ENCODE measurements around the gene GSK3B.
"Not testable (repeated sequence)": the region's sequence is repeated elsewhere in the genome, so short reads cannot be mapped to it uniquely, and the experiment has no call there.

The GSK3B gene

DNA sequence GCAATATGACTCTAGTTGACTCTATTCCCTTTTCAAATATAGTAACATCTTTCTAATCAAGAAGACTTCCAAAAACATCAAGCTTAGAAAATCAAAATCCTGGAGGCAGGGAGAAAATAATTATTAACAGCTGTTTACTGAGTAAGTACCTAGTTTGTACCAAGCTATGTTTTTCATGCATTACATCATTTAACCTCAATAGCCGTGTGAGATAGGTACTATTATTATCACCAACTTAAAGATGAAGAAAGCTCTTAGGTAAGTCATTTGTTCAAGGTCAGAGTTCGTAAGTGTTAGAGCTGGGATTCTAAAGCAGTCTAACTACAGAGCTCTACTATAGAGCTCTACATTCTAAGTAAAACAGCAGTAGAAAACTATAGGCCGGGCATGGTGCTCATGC is 41.6 kb downstream of the GSK3B start:
- DNase-seq (ENCODE audit: low spot score), result no peak

DNA sequence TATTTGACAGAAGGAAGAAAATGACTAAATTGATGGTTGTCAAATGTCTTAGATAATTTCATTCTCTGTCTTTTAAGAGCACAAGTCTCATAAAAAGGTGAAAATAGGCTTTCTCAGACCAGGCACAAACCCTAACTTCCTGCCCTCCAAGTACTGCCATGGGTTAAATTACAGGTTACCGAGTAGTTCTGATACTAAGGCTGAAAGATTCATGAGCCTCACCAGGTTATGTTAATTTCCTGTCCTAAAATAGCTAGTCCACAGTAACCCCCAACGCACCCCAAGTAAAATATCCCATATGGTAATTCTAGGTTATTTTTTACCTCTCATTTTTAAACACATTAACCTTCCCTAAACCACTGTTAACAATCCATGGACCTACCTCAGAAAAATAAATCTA is 42.0 kb downstream of the GSK3B start:
- no peak for DNase-seq (ENCODE audit: low spot score)

DNA sequence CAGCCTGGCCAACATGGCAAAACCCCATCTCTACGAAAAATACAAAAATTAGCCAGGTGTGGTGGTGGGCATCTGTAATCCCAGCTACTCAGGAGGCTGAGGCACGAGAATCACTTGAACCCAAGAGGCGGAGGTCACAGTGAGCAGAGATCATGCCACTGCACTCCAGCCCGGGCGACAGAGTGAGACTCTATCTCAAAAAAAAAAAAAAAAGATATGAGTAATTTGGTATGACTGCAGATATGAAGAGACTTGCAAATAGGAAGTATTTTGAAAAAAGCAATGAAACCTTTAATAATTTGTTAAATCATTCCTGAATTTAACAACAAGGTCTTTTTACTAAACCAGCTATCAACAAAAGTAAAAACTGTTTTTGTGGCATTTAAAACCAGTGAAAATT is 42.7 kb downstream of the GSK3B start:
- DNase-seq (ENCODE audit: low spot score), result not testable (repeated sequence)

DNA sequence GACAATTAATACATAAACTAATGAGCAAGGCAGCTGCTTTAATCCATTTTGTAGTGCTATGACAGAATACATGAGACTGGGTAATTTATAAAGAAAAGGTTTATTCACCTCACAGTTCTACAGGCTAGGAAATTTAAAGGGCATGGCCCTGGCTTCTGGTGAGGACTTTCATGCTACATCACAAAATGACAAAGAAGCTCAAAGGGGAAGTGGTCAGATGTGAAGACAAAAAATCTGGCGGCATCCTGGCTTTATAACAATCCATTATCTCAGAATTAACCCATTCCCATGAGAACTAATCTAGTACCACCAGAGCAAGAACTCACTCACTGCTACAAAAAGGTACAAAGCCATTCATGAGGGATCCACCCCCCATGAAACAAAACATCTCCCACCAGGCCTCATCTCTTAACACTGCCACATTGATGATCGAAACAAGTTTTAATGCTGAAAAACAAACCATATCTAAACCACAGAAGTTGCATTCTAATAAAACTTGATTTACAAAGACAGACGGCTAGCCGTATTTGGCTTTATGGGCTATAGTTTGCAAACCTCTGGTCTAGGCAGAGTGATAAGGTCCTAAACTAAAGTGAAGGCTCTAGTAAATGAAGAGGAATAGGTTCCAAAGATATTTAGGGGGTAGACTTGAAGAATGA is 44.2 kb downstream of the GSK3B start:
- no peak for DNase-seq (ENCODE audit: low spot score)

DNA sequence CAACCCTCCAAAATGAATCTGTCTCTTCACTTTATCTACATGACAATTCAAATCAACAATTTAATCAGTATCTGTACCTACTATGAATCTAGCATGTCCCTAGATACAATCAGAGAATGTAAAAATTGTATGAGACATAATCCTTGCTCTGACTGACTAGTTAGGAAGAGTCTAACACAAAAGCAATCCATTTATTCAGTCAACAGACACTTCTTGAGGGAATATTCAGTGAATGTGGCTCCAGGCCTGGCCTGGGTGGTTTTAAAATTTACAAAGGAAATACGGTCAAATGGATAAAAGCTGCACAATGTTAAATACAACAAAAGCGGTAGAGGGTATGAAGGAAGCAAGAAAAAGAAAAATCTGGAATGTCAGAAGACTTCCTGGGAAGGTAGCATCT is 45.2 kb downstream of the GSK3B start:
- DNase-seq (ENCODE audit: low spot score), result no peak

DNA sequence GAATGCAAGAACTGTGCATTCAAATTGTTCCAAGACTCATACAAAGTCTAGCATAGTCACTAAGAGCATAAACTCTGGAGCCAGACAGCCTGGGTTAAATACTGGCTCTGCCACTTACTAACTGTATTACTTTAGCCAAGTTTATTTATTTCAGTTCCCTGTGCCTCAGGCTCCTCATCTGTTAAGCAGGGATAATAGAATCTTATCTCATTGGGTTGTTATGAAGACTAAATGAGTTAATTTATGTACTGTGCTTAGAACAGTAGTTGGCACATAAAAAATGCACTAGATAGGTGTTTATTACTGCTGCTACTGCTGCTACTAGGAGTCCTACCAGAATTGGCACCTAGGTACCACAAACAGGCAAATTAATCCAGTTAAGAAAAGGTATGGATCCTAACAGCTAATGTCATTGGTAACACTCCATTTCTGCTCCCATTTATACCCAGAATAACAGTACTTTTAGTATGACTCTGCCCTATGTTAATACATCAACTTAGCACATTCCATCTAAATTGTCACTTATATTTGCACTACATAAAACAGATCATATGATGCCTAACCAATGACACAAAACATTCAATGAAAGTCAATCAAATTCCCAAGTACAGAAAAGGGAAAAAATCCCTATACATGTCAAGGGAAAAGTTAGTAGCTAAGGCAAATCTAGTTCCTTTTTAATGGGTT is 45.7 kb downstream of the GSK3B start:
- DNase-seq (ENCODE audit: low spot score), result no peak

DNA sequence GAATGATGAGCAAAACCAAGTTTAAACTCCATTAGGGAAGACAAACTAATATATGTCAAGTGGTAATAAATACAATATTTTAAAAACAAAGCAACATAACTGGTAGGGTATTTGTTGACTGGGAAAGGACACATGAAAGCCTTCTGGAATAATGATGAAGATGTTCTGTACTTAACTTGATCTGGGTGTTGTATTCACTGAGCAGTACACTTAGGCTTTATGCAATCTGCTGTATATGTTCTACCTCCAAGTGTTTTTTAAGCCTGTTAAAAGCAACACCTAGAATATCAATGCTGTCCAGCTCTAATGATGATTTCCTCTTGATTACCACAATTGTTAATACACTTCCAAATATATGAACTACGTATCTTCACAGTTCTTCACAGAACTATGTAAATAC is 46.6 kb downstream of the GSK3B start:
- no peak for DNase-seq (ENCODE audit: low spot score)

DNA sequence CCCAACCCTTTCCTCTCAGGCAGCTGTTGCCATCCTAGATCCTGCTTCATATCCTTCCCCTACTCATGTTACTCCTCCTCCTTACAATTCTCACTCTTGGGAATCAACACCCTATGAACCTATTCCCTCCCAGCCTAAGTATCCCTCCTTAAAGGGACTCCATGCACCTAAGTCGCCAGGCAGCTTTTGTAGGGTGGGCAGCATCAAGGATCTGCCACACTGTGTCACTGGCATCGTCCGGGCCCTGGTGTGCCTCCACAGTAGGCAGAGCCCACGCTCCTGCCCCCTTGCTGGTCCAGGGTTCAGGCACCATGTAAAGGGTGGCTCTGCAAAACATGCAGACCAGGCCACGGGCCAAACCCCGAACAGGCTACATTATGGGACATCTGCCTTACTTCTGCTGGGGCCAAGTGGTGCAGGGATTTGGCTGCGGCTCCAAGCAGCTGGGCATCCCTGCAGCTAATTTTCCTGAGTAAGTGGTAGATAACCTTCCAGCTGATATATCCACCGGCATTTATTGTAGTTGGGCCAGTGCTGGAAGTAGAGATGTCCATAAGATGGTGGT is 53.4 kb downstream of the GSK3B start:
- no peak for DNase-seq (ENCODE audit: low spot score)

DNA sequence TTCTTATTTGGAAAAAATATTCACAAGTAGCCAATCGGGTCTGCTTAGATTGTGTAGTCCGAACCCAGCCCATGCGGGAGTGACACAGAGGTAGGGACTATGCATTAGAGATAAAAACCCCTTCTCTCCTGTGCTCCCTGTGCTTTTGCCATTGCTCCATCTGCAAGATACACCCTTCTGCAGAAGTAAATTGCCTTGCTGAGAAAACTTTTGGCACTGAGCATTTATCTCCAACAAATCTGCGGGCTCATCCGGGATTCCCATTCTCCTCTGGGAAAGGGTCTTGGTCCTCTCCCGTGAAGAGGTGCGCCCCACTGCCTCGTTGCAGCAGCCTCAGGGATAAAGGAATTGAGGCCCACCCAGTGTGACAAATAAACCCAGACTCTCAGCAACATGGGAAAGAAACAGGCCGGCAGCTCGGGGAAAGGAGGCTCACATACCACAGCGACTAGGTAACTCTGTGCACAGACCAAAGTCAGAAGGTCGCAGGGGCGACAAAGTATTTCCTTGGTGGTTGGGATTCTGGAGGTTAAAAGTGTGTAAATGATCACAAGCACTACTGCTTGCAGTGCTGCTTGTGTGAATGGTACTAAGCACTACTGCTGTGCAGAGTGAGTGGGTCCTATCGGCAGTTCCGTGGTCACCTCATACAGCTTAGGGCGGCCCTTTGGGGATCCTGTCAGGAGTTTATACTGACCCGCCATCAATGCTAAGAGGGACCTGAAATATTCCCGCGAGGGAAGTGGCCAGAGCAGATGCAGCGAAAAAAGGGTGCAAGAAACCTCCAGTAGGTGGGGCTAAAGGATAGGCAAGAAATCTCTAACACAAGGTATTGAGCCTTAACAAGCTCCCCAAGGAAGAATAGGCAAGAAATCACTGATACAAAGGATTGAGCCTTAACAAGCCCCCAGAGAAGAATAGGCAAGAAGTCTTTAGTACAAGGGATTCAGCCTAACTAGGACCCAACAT is 54.3 kb downstream of the GSK3B start:
- no peak for DNase-seq (ENCODE audit: low spot score)

DNA sequence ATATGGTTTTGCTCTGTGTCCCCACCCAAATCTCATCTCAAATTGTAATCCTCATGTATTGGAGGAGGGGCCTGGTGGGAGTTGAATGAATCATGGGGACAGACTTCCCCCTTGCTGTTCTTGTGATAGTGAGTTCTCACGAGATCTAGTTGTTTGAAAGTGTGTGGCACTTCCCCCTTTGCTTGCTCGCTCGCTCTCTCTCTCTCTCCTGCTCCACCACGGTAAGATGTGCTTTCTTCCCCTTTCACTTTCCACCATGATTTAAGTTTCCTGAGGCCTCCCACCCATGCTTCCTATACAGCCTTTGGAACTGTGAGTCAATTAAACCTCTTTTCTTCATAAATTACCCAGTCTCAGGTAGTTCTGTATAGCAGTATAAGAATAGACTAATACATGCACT is 60.7 kb downstream of the GSK3B start:
- DNase-seq (ENCODE audit: low spot score), result no peak

DNA sequence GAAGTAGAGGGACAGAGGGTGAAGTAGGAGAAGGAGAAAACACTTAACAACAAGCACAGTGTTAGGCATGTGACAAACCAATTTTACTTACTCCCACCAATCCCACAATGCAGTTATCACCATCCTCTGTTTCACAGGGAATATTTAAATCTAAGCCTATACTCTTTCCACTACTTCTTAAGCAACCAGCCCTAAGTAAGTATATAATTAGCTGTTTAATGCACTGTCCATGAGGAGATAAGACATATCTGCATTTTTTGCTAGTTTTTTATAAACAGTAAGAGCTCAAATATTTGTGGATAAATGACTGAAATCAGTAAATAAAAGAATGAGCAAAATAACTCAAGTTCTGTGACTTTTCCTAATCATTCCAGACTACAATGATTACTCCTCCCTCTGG is 62.7 kb downstream of the GSK3B start:
- no peak for DNase-seq (ENCODE audit: low spot score)

DNA sequence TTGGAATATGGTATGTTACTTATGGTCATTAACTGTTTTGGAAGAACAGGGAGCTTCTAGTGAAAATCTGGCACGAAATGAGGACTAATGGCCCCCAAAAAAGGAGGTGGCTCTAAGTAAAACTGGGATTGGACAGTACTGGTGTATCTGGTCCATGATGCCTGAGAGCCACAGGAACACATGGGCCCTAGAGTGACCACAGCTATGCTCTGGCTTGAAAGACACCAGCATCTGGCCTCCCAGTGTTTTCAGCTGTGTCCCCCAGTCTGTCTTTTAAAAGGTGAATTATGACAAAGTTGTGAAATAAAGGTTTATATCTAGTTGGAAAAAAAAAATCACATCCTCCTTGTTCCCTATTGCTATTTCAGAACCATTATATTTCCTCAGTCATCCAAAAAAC is 64.5 kb downstream of the GSK3B start:
- DNase-seq (ENCODE audit: low spot score), result no peak

DNA sequence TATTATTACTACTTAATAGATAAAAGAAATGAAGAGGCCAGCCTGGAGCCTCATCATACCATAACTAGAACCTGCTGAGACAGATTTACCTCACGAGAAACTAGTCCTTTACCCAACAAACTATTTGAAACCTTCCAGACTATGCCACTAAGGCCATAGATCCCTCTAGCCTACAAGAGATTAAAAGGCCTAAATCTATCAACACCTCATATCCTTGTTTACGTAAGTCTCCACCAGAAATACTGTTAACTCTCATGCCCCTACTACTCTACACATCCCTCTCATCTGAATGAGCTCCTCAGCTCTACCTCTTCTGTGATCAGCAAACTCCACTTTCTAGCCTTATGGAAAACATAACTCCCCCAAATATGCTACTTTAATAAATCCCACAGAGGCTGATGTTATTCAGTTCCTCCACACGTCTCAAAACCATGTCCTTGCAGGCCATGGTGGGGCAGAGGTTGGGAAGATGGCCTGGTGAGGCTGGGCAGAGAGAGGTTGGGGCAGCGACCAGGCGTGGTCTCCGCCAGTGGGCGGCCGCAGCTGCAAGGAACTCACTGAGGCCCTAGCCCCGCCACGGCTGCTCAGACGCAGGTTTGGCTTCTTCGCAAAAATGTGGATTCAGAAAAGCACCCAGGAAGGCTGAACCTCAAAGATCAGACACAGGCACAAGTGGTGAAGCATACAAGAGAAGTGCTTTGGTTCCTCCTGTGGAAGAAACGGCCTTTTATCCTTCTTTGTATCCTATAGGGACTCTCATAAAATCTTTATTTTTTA is 65.8 kb downstream of the GSK3B start:
- no peak for DNase-seq (ENCODE audit: low spot score)

DNA sequence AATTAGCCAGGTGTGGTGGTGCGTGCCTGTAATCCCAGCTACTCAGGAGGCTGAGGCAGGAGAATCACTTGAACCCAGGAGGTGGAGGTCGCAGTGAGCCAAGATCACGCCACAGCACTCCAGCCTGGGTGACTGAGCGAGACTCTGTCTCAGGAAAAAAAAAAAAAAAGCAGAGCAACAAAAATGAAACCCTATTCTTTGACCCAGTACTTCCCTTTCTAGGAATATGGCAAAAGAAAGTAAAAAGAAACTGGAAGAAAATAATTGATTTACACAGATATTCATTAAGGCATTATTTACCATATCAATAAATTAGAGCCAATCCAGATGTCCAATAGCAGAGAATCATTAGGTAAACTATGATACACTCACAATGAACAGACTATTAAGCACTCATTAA is 67.0 kb downstream of the GSK3B start:
- DNase-seq (ENCODE audit: low spot score), result no peak

DNA sequence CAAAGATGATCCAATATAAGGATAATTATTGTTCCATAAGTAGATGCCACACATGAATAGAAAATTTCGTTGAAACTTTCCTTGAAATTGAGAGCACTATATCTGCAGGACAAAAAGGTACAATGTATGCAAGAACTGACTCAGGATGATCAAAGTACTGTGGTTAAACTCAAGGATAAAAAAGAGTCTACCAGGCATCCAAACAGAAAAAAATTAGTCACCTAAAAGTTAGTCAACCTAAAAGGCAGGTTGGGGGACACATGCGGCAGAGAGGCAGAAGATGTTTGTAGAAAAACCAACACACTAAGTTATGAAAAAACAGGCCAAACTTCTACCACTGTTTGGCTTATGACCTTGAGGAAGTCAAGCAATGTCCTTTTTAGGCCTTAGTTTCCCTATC is 68.7 kb downstream of the GSK3B start:
- DNase-seq (ENCODE audit: low spot score), result no peak

DNA sequence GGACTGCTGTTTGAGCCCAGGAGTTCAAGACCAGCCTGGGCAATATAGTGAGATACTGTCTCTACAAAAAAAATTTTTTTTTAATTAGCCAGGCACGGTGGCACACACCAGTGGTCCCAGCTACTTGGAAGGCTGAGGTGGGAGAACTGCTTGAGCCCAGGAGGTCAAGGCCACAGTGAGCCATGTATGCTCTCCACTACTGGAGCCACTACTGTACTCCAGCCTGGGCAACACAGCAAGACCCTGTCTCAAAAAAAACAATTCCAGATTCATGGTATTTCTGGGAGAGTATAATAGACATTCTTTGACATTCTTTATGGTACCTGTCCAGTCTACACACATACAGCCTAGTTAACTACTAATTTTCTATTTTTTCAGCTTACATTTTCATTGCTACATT is 70.1 kb downstream of the GSK3B start:
- DNase-seq (ENCODE audit: low spot score), result no peak

DNA sequence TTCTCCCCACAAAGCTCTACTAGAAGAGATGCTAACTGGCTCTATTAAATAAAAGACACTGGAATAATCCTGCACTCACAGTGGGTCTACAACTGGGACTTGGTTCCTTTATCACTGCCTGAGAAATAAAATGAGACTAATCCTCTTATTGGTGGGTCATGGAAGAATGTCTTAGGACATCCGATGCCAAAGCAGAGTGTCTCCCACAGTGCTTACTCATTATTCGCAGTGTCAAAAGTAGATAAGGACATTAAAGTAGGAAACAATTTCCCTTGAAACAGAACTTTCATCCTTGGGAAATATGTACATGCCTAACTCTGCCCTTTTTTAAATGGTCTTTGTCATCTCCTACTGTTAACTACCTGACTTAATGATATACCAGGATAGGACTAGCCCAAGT is 71.5 kb downstream of the GSK3B start:
- DNase-seq (ENCODE audit: low spot score), result no peak

DNA sequence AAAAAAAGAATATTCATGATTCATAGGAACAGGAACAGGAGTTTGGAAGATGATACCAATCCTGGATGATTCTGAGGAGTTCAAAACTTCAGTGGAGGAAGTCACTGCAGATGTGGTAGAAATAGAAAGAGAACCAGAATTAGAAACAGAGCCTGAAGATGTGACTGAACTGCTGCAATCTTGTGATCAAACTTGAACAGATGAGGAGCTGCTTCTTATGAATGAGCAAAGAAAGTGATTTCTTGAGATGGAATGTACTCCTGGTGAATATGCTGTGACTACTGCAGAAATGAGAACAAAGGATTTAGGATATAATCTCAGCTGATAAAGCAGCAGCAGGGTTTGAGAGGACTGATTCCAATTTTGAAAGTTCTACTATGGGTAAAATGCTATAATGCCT is 72.7 kb downstream of the GSK3B start:
- no peak for DNase-seq (ENCODE audit: low spot score)

DNA sequence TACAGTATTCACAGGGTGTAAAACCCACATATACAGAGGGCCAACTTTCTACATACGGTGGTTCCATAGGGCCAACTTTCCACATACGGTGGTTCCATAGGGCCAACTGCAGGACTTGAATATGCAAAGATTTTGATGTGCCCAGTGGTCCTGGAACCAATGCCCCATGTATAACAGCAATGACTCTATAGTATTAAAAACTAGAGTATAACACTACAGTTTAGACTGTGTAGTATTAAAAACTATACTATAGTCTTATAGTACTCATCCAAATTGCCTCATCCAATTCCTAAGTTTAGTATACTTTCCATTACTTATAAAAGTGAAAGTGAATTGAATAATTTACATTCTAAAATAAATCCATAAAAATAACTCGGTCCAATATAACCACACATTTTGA is 75.9 kb downstream of the GSK3B start:
- no peak for DNase-seq (ENCODE audit: low spot score)

DNA sequence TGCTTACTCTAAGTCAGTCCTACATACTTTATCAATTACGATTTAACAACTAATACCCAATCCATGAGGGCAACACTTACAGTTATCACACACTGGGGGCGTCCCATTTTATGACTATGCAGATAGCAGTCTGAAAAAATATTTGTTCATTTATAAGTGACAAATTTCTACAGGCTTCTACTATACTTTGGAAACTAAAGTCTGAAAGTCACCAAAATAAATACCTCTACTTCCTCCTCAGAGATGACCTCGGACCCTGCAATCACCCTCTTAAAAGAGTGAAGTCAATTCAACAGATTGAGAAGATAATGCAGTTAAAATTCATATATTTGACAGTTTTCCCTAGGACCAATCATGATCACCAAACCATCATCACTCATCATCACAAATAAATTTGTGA is 76.6 kb downstream of the GSK3B start:
- no peak for DNase-seq (ENCODE audit: low spot score)

DNA sequence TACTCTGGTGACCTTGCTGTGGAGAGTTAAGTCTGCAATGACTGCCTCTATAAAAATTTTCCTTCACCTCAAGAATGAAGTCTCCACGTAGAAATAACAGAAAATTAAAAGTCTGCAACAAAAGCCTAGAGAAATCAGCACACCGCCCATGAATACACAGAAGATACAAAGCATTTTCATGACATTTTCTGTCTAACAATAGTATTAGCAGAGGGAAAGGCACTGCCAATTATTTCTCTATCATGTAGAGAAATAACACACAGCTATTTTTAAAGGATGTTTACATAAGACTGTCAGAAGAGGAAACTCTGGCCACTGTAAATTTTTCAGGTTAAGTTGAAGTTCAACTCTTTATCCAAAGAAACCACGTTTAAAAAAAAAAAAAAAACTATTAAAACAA is 80.8 kb downstream of the GSK3B start:
- DNase-seq (ENCODE audit: low spot score), result no peak

DNA sequence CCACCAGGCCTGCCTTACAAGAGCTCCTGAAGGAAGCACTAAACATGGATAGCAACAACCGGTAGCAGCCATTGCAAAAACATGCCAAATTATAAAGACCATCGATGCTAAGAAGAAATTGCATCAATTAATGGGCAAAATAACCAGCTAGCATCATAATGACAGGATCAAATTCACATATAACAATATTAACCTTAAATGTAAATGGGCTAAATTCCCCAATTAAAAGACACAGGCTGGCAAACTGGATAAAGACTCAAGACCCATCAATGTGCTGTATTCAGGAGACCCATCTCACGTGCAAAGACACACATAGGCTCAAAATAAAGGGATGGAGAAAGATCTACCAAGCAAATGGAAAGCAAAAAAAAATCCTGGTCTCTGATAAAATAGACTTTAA is 88.5 kb downstream of the GSK3B start:
- not testable (repeated sequence) for DNase-seq (ENCODE audit: low spot score)
